ENCODE measurements around the gene CORO7. TPM values are rescaled to one million over a fixed set of nuclear protein-coding genes. Genes with fewer than 3 reads are reported as not detected.

CORO7 gene
- total and polyA plus RNA-seq, 9 of the 15 experiments (the other 6 are each of a cell fraction or from before 2014, with no cell fraction given): 0.45 to 77.2 (median 18.7) TPM

DNA sequence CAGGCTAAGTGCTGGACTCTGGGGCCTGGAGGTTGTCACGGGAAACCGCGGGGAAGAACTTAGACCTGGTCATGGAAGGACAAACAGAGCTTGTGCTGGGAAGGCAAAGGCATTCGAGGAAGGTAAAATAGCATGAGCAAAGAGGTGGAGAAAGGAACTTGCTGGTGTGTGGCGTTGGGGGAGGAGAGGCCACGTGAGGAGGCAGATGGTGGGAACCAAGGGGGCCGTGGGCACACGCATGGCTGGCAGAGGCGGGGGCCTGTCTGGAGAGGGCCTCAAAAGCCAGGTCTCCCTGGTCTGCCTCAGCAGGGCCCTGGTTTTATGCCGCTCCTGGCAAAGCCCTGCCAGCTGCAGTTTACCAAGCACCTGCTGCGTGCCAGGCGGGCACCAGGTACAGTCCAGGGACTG lies 15.3 kb downstream of the CORO7 start:
- BruUV-seq (replicated peaks): no TSS peak
- H3K27me3 ChIP-seq (ENCODE audit: control insufficient read depth in 2 of 2, insufficient read depth in 2 of 2, low read length in 2 of 2): no peaks in the 10 kb centered on the region
- no peak for FAIRE-seq
- no peaks in the 10 kb centered on the region; the same call in 2 of the 3 replicates for H3K79me2 ChIP-seq (ENCODE audit: control insufficient read depth, insufficient read depth, low read length)
- 92% methylated on average over 12 of the region's 12 CpGs for WGBS (ENCODE audit: insufficient coverage, low coverage, missing lambda C conversion rate)
- intact Hi-C loops (cut with micrococcal nuclease): loop anchor here (5.0 to 10.0 kb wide), 3 partner anchors 139 to 416 kb away; no protein-coding TSS in a partner anchor
- H4K20me1 ChIP-seq (replicated peaks; ENCODE audit: control insufficient read depth, insufficient read depth, low read length): peaks cover 14% of the 10 kb centered on the region; the same call in 1 of the 2 replicates
- H3K4me3 ChIP-seq: no peak overlapping the region
- H3K27ac ChIP-seq (ENCODE audit: extremely low read depth, low read depth, low read length): no peak overlapping the region
- peaks cover 0 to 29% of the 10 kb centered on the region in 2 experiments; a peak in 2 of 5 replicates for H3K4me1 ChIP-seq (replicated peaks in 1 of 2; ENCODE audit: control insufficient read depth in 2 of 2, insufficient read depth in 2 of 2, low read length in 2 of 2)
- no peak for ATAC-seq
- H3K9ac ChIP-seq (ENCODE audit: insufficient read depth in 1 of 2, low read depth in 2 of 2, low read length in 2 of 2): peak overlapping the region in 1 of 2 experiments; percentile 83; a peak in 2 of 4 replicates
- no peak overlapping the region for H3K4me2 ChIP-seq (ENCODE audit: insufficient read depth, low read length)
- H3K9me3 ChIP-seq (replicated peaks; ENCODE audit: control insufficient read depth, insufficient read depth, low read depth, low read length): no peaks in the 10 kb centered on the region
- in situ Hi-C loops (cut with MboI): loop anchor here (5.0 kb wide), 1 partner anchor 39 kb away; no protein-coding TSS in a partner anchor
- no peaks in the 10 kb centered on the region for H3K9me1 ChIP-seq (ENCODE audit: control insufficient read depth, insufficient read depth, low read length)
- no peak for DNase-seq (ENCODE audit: extremely low read depth in 1 of 4, low spot score in 3 of 4)
- CTCF ChIA-PET (ENCODE audit: low intra/inter-chr PET ratio): interaction anchor here (1.0 to 6.4 kb wide), 2 partner anchors 42 to 656 kb away, joined by 3 to 70 read pairs; no protein-coding TSS in a partner anchor
- TF ChIP-seq RBFOX2 (IDR thresholded peaks at IDR 0.05; ENCODE audit: low read depth, low read length) (0 out of 2 replicates have a peak, but pooled peaks have one; percentile 18), NBN (IDR thresholded peaks at IDR 0.05; ENCODE audit: low read depth) (no peak), NONO (IDR thresholded peaks at IDR 0.05; ENCODE audit: low read depth in 2 of 2, low read length in 1 of 2) (no peak)
- POLR2A ChIA-PET: interaction anchor here (2.1 kb wide), 1 partner anchor 40 kb away, joined by 9 read pairs; no protein-coding TSS in a partner anchor
- no peak overlapping the region for H2AFZ ChIP-seq (ENCODE audit: low read depth, low read length)
- H3K36me3 ChIP-seq (ENCODE audit: control insufficient read depth, insufficient read depth, low read length): peaks cover 72% of the 10 kb centered on the region; the same call in 2 of the 3 replicates

DNA sequence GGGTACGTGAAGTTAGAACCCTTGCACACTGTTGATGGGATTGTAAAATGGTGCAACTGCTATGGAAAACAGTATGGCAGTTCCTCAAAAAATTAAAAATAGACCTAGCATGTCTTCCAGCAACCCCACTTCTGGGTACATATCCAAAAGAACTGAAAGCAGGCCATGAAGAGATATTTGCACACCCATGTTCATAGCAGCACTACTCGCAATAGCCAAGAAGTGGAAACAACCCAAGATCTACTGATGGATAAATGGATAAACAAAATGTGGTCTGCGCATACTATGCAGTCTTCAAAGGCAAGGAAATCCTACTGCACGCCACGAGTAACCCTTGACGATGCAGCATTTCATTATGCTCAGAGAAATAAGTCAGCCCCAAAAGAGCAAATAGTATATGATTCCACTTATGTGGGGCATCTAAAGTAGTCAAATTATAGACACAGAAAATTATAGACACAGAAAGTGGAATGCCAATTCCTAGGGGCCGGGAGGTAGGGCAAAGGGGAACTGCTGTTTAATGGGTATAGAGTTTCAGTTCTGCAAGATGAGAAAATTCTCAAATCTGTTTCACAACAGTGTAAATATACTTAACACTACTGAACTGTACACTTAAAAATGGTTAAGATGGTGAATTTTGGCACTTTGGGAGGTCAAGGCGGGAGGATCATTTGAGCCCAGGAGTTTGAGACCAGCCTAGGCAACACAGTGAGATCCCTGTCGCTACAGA lies 17.2 kb downstream of the CORO7 start:
- Histone ChIP-seq H3K9ac (ENCODE audit: insufficient read depth in 1 of 2, low read depth in 2 of 2, low read length in 2 of 2) (no peak overlapping the region), H4K20me1 (replicated peaks; ENCODE audit: control insufficient read depth, insufficient read depth, low read length) (peaks cover 8% of the 10 kb centered on the region; the same call in 1 of the 2 replicates), H3K36me3 (ENCODE audit: control insufficient read depth, insufficient read depth, low read length) (peaks cover 71% of the 10 kb centered on the region; the same call in 2 of the 3 replicates), H3K9me3 (replicated peaks; ENCODE audit: control insufficient read depth, insufficient read depth, low read depth, low read length) (no peaks in the 10 kb centered on the region), H3K79me2 (ENCODE audit: control insufficient read depth, insufficient read depth, low read length) (no peaks in the 10 kb centered on the region; the same call in 2 of the 3 replicates), H2AFZ (ENCODE audit: low read depth, low read length) (no peak overlapping the region), H3K4me1 (replicated peaks in 1 of 2; ENCODE audit: control insufficient read depth in 2 of 2, insufficient read depth in 2 of 2, low read length in 2 of 2) (peaks cover 0 to 16% of the 10 kb centered on the region in 2 experiments; a peak in 2 of 5 replicates), H3K27ac (ENCODE audit: extremely low read depth, low read depth, low read length) (no peak overlapping the region), H3K4me2 (ENCODE audit: insufficient read depth, low read length) (no peak overlapping the region), H3K4me3 (no peak overlapping the region), H3K27me3 (ENCODE audit: control insufficient read depth in 2 of 2, insufficient read depth in 2 of 2, low read length in 2 of 2) (no peaks in the 10 kb centered on the region), H3K9me1 (ENCODE audit: control insufficient read depth, insufficient read depth, low read length) (no peaks in the 10 kb centered on the region)
- POLR2A ChIA-PET: interaction anchor here (1.9 kb wide), 1 partner anchor 11 kb away, joined by 5 read pairs; no protein-coding TSS in a partner anchor
- CTCF ChIA-PET (ENCODE audit: low intra/inter-chr PET ratio): no interaction called here
- TF ChIP-seq HEY1 (CRISPR knock-in tag; IDR thresholded peaks at IDR 0.05; ENCODE audit: borderline replicate concordance): no peak
- TF ChIP-seq CCNT2 (IDR thresholded peaks at IDR 0.05; ENCODE audit: borderline replicate concordance, extremely low read depth, insufficient read length, low read depth, low read length): no peak
- no peak for TF ChIP-seq ZFPM2 (CRISPR knock-in tag; IDR thresholded peaks at IDR 0.05)
- no peak for TF ChIP-seq NR4A1 (CRISPR knock-in tag; IDR thresholded peaks at IDR 0.05)
- no peak for TF ChIP-seq NR4A1 (tag; IDR thresholded peaks at IDR 0.05)
- TF ChIP-seq TAF1 (IDR thresholded peaks at IDR 0.05; ENCODE audit: control insufficient read depth, extremely low read depth, insufficient read depth, low read length, severe bottlenecking): no peak
- TF ChIP-seq ZKSCAN3 (CRISPR knock-in tag; IDR thresholded peaks at IDR 0.05): no peak
- no peak for TF ChIP-seq MYBL2 (IDR thresholded peaks at IDR 0.05; ENCODE audit: low read depth)
- no peak for TF ChIP-seq MYBL2 (CRISPR knock-in tag; IDR thresholded peaks at IDR 0.05; ENCODE audit: borderline replicate concordance)
- TF ChIP-seq ATF3 (IDR thresholded peaks at IDR 0.05): no peak
- TF ChIP-seq ATF3 (CRISPR knock-in tag; conservative IDR thresholded peaks at IDR 0.05): no peak
- 96% methylated on average over 9 of the region's 9 CpGs for WGBS (ENCODE audit: insufficient coverage, low coverage, missing lambda C conversion rate)
- no TSS peak for BruUV-seq (replicated peaks)
- DNase-seq (ENCODE audit: extremely low read depth in 1 of 4, low spot score in 3 of 4): no peak
- in situ Hi-C loops (cut with MboI) (no loop called here), intact Hi-C loops (cut with micrococcal nuclease) (no loop called here)
- FAIRE-seq: no peak
- ATAC-seq: no peak

Measured in K562 (cell line).